GM18526 (cell line): Measurements from ENCODE around the gene LTB4R2.

Source experiments
- POLR2A ChIP-seq: IDR thresholded peaks from 3 replicates; pipeline ENCODE4 v1.6.1; 2011; ENCODE audit not compliant: insufficient read length; ENCODE audit errors: extremely low read depth

Gene LTB4R2

GRCh38 chr14:24355009-24355408 lies 45.1 kb downstream of the LTB4R2 start:
- TF ChIP-seq POLR2A = no peak

GRCh38 chr14:24356208-24356607 lies 46.3 kb downstream of the LTB4R2 start:
- TF ChIP-seq POLR2A = no peak

GRCh38 chr14:24360281-24360680 lies 50.3 kb downstream of the LTB4R2 start:
- TF ChIP-seq POLR2A = no peak

GRCh38 chr14:24361326-24361725 lies 51.4 kb downstream of the LTB4R2 start:
- no peak for TF ChIP-seq POLR2A
